Mesendoderm (in vitro differentiated cells): ENCODE results near the gene DAB2.

Experiments
- DNase-seq: peaks from one replicate; pipeline ENCODE4 v3.0.0; 2013
- H2AK5ac ChIP-seq: 2 replicates; pipeline ENCODE4 v1.6.1; 2013; ENCODE audit warnings: low read length, inconsistent platforms
- H2BK120ac ChIP-seq: 2 replicates; pipeline ENCODE4 v1.6.1; 2013; ENCODE audit warnings: low read depth, mild to moderate bottlenecking, low read length, moderate library complexity, mixed read lengths
- H2BK15ac ChIP-seq: replicated peaks from 2 replicates; pipeline ENCODE4 v1.6.1; 2013; ENCODE audit warnings: low read depth, mild to moderate bottlenecking, moderate library complexity
- H2BK5ac ChIP-seq: 2 replicates; pipeline ENCODE4 v1.6.1; 2013; ENCODE audit warnings: low read length, inconsistent platforms
- H3K18ac ChIP-seq: 2 replicates; pipeline ENCODE4 v1.6.1; 2013; ENCODE audit warnings: mild to moderate bottlenecking, low read length, mixed read lengths
- H3K23ac ChIP-seq: one replicate; pipeline ENCODE4 v1.6.1; 2013; ENCODE audit warnings: low read length
- H3K27ac ChIP-seq: 2 replicates; pipeline ENCODE4 v1.5.1; 2013; ENCODE audit warnings: low read depth, mild to moderate bottlenecking, inconsistent platforms, low read length, moderate library complexity
- H3K27me3 ChIP-seq: 2 replicates; pipeline ENCODE4 v1.6.1; 2013; ENCODE audit warnings: low read length, control low read depth, mild to moderate bottlenecking, inconsistent platforms; ENCODE audit not compliant: insufficient read depth, poor library complexity
- H3K36me3 ChIP-seq: 2 replicates; pipeline ENCODE4 v1.6.1; 2013; ENCODE audit warnings: low read length, inconsistent platforms; ENCODE audit not compliant: control insufficient read depth, insufficient read depth
- H3K4ac ChIP-seq: one replicate; pipeline ENCODE4 v1.6.1; 2013; ENCODE audit warnings: low read depth, mild to moderate bottlenecking, low read length, moderate library complexity
- H3K4me1 ChIP-seq: 2 replicates; pipeline ENCODE4 v1.6.1; 2013; ENCODE audit warnings: low read depth, low read length, inconsistent platforms; ENCODE audit not compliant: control insufficient read depth
- H3K4me2 ChIP-seq: 2 replicates; pipeline ENCODE4 v1.6.1; 2013; ENCODE audit warnings: low read length
- H3K4me3 ChIP-seq: 2 replicates; pipeline ENCODE4 v1.5.1; 2013; ENCODE audit warnings: mild to moderate bottlenecking, low read length
- H3K56ac ChIP-seq: one replicate; pipeline ENCODE4 v1.6.1; 2013; ENCODE audit warnings: low read length
- H3K79me1 ChIP-seq: 2 replicates; pipeline ENCODE4 v1.6.1; 2013; ENCODE audit warnings: low read length, inconsistent platforms
- H3K79me2 ChIP-seq: 2 replicates; pipeline ENCODE4 v1.6.1; 2013; ENCODE audit warnings: mild to moderate bottlenecking, low read length; ENCODE audit not compliant: control insufficient read depth, insufficient read depth
- H3K9ac ChIP-seq: 2 replicates; pipeline ENCODE4 v1.6.1; 2013; ENCODE audit warnings: low read length, inconsistent platforms
- H4K5ac ChIP-seq: one replicate; pipeline ENCODE4 v1.6.1; 2013; ENCODE audit warnings: low read length
- H4K8ac ChIP-seq: one replicate; pipeline ENCODE4 v1.6.1; 2013; ENCODE audit warnings: low read depth, mild to moderate bottlenecking, control low read depth, low read length, moderate library complexity
- WGBS: extraction: QIAGEN DNeasy Blood & Tissue Kit; methylation state at CpG from one replicate; pipeline ENCODE4 v1.1.7; 2013; ENCODE audit warnings: low lambda C conversion rate, missing lambda C conversion rate; ENCODE audit not compliant: insufficient coverage; ENCODE audit errors: extremely low coverage; 5-methylcytosine and 5-hydroxymethylcytosine counted together

The DAB2 gene

DNA sequence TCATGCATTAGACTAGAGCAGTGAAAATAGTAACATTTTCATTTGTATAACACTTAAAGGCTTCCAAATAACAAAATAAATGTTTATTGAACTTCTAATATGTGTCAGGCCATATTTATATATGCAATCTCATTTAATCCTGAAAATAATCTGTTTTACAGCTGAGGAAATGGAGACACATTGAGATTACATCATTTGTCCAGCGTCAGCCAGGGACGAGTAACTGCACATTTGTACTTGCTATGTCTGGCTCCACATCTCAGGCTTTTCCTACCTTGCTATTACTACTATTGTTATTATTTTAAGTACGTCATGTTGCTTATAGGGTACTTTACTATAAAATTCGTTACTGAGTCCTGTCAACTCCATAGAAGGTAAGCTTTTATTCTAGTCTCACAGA, 56.7 kb downstream of the DAB2 start:
- DNase-seq, result no peak
- no peak overlapping the region for H3K4me3 ChIP-seq
- H2BK120ac ChIP-seq, result no peak overlapping the region
- H3K56ac ChIP-seq, result no peak overlapping the region
- no peak overlapping the region for H3K4ac ChIP-seq
- H3K4me1 ChIP-seq, result no peaks in the 10 kb centered on the region
- H3K27ac ChIP-seq, result no peak overlapping the region
- no peak overlapping the region for H4K5ac ChIP-seq
- no peaks in the 10 kb centered on the region for H3K27me3 ChIP-seq
- no peak overlapping the region for H4K8ac ChIP-seq
- no peak overlapping the region for H3K9ac ChIP-seq
- H3K79me2 ChIP-seq, result no peaks in the 10 kb centered on the region
- no peaks in the 10 kb centered on the region for H3K36me3 ChIP-seq
- no peak overlapping the region for H2BK15ac ChIP-seq
- no peaks in the 10 kb centered on the region for H3K79me1 ChIP-seq
- no CpG with 5 or more reads among the region's 4 CpGs for WGBS
- H3K18ac ChIP-seq, result no peak overlapping the region
- H3K4me2 ChIP-seq, result no peak overlapping the region
- no peak overlapping the region for H2AK5ac ChIP-seq
- H2BK5ac ChIP-seq, result no peak overlapping the region
- H3K23ac ChIP-seq, result no peak overlapping the region

DNA sequence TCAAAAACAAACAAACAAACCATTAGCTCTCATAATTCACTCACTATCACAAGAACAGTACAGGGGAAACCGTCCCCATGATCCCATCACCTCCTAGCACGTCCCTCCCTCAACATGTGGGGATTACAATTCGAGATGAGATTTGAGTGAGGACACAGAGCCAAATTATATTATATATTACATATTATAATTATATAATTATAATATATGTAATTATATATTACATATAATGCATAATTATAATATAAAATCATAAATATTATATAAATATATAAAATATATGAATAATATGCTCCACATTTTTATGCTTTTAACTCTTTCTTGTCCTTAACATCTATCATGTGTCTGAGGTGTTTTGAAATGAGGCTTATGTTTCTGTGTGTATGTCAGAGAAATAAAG, 57.1 kb downstream of the DAB2 start:
- WGBS, result no CpG with 5 or more reads among the region's 3 CpGs
- H2BK120ac ChIP-seq, result no peak overlapping the region

GRCh38 chr5:39364367-39364766, 60.4 kb downstream of the DAB2 start, which contains the start of gene C9:
TSS of gene C9 (minus strand) at chr5:39364495. CDS start at chr5:39364464, 31 bp downstream.
- Histone ChIP-seq H3K4ac (no peak within 1 kb of the TSS), H3K9ac (no peak within 1 kb of the TSS), H3K27ac (no peak within 1 kb of the TSS), H3K18ac (no peak within 1 kb of the TSS), H4K5ac (no peak within 1 kb of the TSS), H3K4me1 (no peaks in the 10 kb centered on the region), H3K79me1 (no peaks in the 10 kb centered on the region), H2BK120ac (no peak within 1 kb of the TSS), H4K8ac (no peak within 1 kb of the TSS), H2AK5ac (no peak within 1 kb of the TSS), H3K4me2 (no peak within 1 kb of the TSS), H3K23ac (no peak within 1 kb of the TSS), H3K36me3 (no peaks in the 10 kb centered on the region), H3K79me2 (no peaks in the 10 kb centered on the region), H3K56ac (no peak within 1 kb of the TSS), H3K27me3 (no peaks in the 10 kb centered on the region), H2BK5ac (no peak within 1 kb of the TSS), H3K4me3 (no peak within 1 kb of the TSS), H2BK15ac (no peak within 1 kb of the TSS)
- no CpG with 5 or more reads among the region's 6 CpGs for WGBS
- DNase-seq, result no peak

More for the DNA sequence above, 57.1 kb downstream of the DAB2 start:
- H3K18ac ChIP-seq, result no peak overlapping the region
- no peak for DNase-seq
- no peaks in the 10 kb centered on the region for H3K79me2 ChIP-seq
- no peak overlapping the region for H2BK15ac ChIP-seq
- no peak overlapping the region for H4K8ac ChIP-seq
- no peak overlapping the region for H3K56ac ChIP-seq
- H2AK5ac ChIP-seq, result no peak overlapping the region
- no peak overlapping the region for H4K5ac ChIP-seq
- H3K9ac ChIP-seq, result no peak overlapping the region
- no peak overlapping the region for H3K23ac ChIP-seq
- H3K79me1 ChIP-seq, result no peaks in the 10 kb centered on the region
- H2BK5ac ChIP-seq, result no peak overlapping the region
- no peak overlapping the region for H3K4me2 ChIP-seq
- H3K27me3 ChIP-seq, result no peaks in the 10 kb centered on the region
- H3K4me1 ChIP-seq, result no peaks in the 10 kb centered on the region
- no peaks in the 10 kb centered on the region for H3K36me3 ChIP-seq
- no peak overlapping the region for H3K4ac ChIP-seq
- H3K4me3 ChIP-seq, result no peak overlapping the region
- no peak overlapping the region for H3K27ac ChIP-seq

DNA sequence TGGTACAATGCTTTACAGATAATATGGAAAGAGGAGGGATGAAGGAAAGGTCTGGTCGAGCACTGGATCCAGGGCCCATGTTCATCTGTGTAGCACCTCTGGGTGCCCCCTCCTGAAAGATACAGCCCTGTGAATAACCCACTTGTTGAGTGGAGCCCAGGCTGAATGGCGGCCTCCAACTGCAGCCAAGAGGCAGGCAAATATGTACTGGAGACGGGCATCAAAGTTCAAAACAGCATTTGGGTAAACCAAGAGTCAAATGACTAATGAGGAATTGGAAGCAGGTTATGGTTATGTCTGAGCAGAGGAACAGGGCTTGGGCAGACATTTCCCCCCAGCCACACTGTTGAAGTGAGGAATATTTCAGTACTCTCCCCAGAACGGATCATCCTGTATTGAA, 61.6 kb downstream of the DAB2 start:
- DNase-seq, result no peak
- H3K4me2 ChIP-seq, result no peak overlapping the region
- no peaks in the 10 kb centered on the region for H3K4me1 ChIP-seq
- no CpG with 5 or more reads among the region's 4 CpGs for WGBS
- no peak overlapping the region for H3K27ac ChIP-seq
- no peak overlapping the region for H3K18ac ChIP-seq
- no peak overlapping the region for H2AK5ac ChIP-seq
- no peak overlapping the region for H4K8ac ChIP-seq
- no peak overlapping the region for H3K4ac ChIP-seq
- H3K23ac ChIP-seq, result no peak overlapping the region
- H3K56ac ChIP-seq, result no peak overlapping the region
- H2BK15ac ChIP-seq, result no peak overlapping the region
- no peaks in the 10 kb centered on the region for H3K36me3 ChIP-seq
- no peak overlapping the region for H3K4me3 ChIP-seq
- no peak overlapping the region for H2BK5ac ChIP-seq
- H3K9ac ChIP-seq, result no peak overlapping the region
- H3K79me1 ChIP-seq, result no peaks in the 10 kb centered on the region
- no peaks in the 10 kb centered on the region for H3K79me2 ChIP-seq
- no peak overlapping the region for H4K5ac ChIP-seq
- no peak overlapping the region for H2BK120ac ChIP-seq
- no peaks in the 10 kb centered on the region for H3K27me3 ChIP-seq

GRCh38 chr5:39362646-39363045, 62.1 kb downstream of the DAB2 start:
- Histone ChIP-seq H2BK120ac (no peak overlapping the region), H3K4me1 (no peaks in the 10 kb centered on the region), H2AK5ac (no peak overlapping the region), H3K36me3 (no peaks in the 10 kb centered on the region), H3K79me1 (no peaks in the 10 kb centered on the region), H2BK15ac (no peak overlapping the region), H3K9ac (no peak overlapping the region), H2BK5ac (no peak overlapping the region), H3K27me3 (no peaks in the 10 kb centered on the region), H3K4me3 (no peak overlapping the region), H4K8ac (no peak overlapping the region), H3K4ac (no peak overlapping the region), H4K5ac (no peak overlapping the region), H3K27ac (no peak overlapping the region), H3K23ac (no peak overlapping the region), H3K18ac (no peak overlapping the region), H3K4me2 (no peak overlapping the region), H3K79me2 (no peaks in the 10 kb centered on the region), H3K56ac (no peak overlapping the region)
- DNase-seq, result no peak
- WGBS, result no CpG with 5 or more reads among the region's 8 CpGs

DNA sequence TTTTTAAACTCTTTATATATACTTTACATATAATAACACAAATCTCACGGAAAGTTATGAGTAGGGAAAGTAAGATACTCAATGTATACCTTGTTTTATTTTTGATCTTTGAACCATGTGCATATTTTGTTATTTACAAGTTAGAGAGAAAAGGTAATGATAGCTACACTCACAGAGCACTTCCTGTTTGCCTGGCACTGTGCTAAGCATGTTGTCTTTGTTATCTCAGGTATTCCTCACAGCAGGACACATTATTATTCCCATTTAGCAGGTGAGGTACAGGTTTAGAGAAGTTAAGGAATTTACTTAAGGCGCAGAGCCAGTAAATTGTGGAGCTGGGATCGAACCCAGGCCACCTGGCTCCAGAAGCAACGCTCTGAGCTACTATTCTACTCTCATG, 63.5 kb downstream of the DAB2 start:
- Histone ChIP-seq H3K4ac (no peak overlapping the region), H3K56ac (no peak overlapping the region), H3K4me1 (no peaks in the 10 kb centered on the region), H3K27ac (no peak overlapping the region), H3K18ac (no peak overlapping the region), H4K8ac (no peak overlapping the region), H3K27me3 (no peaks in the 10 kb centered on the region), H2BK15ac (no peak overlapping the region), H4K5ac (no peak overlapping the region), H3K79me2 (no peaks in the 10 kb centered on the region), H3K79me1 (no peaks in the 10 kb centered on the region), H2BK120ac (no peak overlapping the region), H2AK5ac (no peak overlapping the region), H2BK5ac (no peak overlapping the region), H3K36me3 (no peaks in the 10 kb centered on the region), H3K9ac (no peak overlapping the region), H3K4me2 (no peak overlapping the region), H3K23ac (no peak overlapping the region), H3K4me3 (no peak overlapping the region)
- DNase-seq, result no peak
- WGBS, result no CpG with 5 or more reads among the region's 4 CpGs
